ENCODE measurements around the gene GRK5. TPM values are rescaled to one million over a fixed set of nuclear protein-coding genes. Genes with fewer than 3 reads are reported as not detected.
A peak's percentile ranks its signal among the peaks of the same experiment; 100 is the strongest.

Gene GRK5
- total RNA-seq, 1 experiment from 2014 or later, result 1.2 TPM

DNA sequence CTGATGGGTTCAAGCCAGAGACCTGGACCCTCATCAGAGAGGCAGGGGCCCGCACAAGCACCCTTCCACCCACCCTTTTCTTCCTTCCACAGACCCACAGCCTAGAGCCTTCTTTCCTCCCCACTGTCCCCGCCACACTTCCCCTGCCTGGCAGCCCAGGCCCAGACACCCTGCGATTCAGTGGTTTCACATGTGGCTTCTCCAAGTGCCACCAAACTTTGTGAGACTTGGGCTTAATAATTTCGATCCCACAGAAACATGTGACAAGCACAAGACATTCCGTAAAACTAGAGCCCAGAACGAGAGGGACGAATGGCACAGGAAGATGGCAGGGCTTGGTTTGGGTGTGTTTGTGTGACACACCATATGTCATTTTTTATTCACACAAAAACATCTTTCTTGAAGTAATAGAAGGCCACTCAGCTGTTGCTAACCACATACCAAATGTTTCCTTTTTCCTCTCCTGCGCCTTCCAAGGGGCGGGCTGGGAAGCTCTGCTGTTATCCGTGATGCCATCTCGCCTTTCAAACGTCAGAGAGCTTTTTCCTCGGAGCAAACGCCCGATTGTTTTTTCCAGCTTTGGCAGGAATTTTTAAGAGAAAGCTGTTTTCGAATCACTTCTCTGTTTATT, 162.9 kb downstream of the GRK5 start:
- H3K27ac Mint-ChIP-seq, result peak overlapping the region in 2 of 3 experiments; percentile 75 to 83; a peak in 4 of 7 replicates
- WGBS (ENCODE audit: extremely low coverage, insufficient read length, low lambda C conversion rate), result no CpG with 5 or more reads among the region's 16 CpGs
- H2AK5ac ChIP-seq (ENCODE audit: insufficient read length, low read length), result no peak overlapping the region

More for the DNA sequence above, 162.9 kb downstream of the GRK5 start:
- Mint-ChIP-seq H3K9me3 (no peaks in the 10 kb centered on the region), H3K4me1 (peaks cover 2 to 4% of the 10 kb centered on the region in 2 experiments), H3K4me3 (no peak overlapping the region), H3K36me3 (ENCODE audit: insufficient read depth in 1 of 3, low read depth in 3 of 3) (no peaks in the 10 kb centered on the region), H3K27me3 (ENCODE audit: low read depth) (peaks cover 2% of the 10 kb centered on the region; the same call in 1 of the 2 replicates)
- DNase-seq, result no peak
- no peaks in the 10 kb centered on the region for H3K9me3 ChIP-seq (ENCODE audit: control insufficient read depth, low read depth, low read length)
- H3K56ac ChIP-seq (ENCODE audit: insufficient read length, low read depth, low read length), result no peak overlapping the region
- no peak overlapping the region for H3K14ac ChIP-seq (ENCODE audit: insufficient read depth, low read length)
- no peaks in the 10 kb centered on the region for H3K79me2 ChIP-seq (ENCODE audit: insufficient read depth, low read length)
- no peaks in the 10 kb centered on the region for H3K23me2 ChIP-seq (ENCODE audit: insufficient read length, low read depth, low read length, poor library complexity, severe bottlenecking)
- H3K79me1 ChIP-seq (ENCODE audit: insufficient read depth, low read depth, low read length, poor library complexity, severe bottlenecking), result no peaks in the 10 kb centered on the region
- H3K27me3 ChIP-seq (ENCODE audit: insufficient read depth, low read length), result no peaks in the 10 kb centered on the region
- H4K91ac ChIP-seq (ENCODE audit: insufficient read length, low read depth, low read length), result no peak overlapping the region
- H2BK120ac ChIP-seq (ENCODE audit: low read depth, low read length, poor library complexity, severe bottlenecking), result no peak overlapping the region
- no peak overlapping the region for H2BK5ac ChIP-seq (ENCODE audit: insufficient read length, low read length)
- no peak overlapping the region for H3K9ac ChIP-seq (ENCODE audit: extremely low read depth, insufficient read length, low read length)
- H3K4ac ChIP-seq (ENCODE audit: low read depth, low read length), result no peak overlapping the region
- H2BK12ac ChIP-seq (ENCODE audit: insufficient read length, low read depth, low read length), result no peak overlapping the region
- H3K23ac ChIP-seq (ENCODE audit: insufficient read length, low read depth, low read length), result no peak overlapping the region
- H2AFZ ChIP-seq (ENCODE audit: low read length), result no peak overlapping the region
- H3T11ph ChIP-seq (ENCODE audit: low read length), result no peak overlapping the region
- no peaks in the 10 kb centered on the region; the same call in 1 of the 2 replicates for H3K4me1 ChIP-seq (ENCODE audit: insufficient read depth, low read length)
- no peak overlapping the region for H3K18ac ChIP-seq (ENCODE audit: insufficient read length, low read depth, low read length)
- no peak overlapping the region for H4K5ac ChIP-seq (ENCODE audit: insufficient read length, low read depth, low read length)
- H4K20me1 ChIP-seq (ENCODE audit: control insufficient read depth, insufficient read depth, insufficient read length), result no peaks in the 10 kb centered on the region
- no peak overlapping the region for H2BK15ac ChIP-seq (ENCODE audit: low read depth, low read length)
- TF ChIP-seq, protein P1, sequence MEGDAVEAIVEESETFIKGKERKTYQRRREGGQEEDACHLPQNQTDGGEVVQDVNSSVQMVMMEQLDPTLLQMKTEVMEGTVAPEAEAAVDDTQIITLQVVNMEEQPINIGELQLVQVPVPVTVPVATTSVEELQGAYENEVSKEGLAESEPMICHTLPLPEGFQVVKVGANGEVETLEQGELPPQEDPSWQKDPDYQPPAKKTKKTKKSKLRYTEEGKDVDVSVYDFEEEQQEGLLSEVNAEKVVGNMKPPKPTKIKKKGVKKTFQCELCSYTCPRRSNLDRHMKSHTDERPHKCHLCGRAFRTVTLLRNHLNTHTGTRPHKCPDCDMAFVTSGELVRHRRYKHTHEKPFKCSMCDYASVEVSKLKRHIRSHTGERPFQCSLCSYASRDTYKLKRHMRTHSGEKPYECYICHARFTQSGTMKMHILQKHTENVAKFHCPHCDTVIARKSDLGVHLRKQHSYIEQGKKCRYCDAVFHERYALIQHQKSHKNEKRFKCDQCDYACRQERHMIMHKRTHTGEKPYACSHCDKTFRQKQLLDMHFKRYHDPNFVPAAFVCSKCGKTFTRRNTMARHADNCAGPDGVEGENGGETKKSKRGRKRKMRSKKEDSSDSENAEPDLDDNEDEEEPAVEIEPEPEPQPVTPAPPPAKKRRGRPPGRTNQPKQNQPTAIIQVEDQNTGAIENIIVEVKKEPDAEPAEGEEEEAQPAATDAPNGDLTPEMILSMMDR (conservative IDR thresholded peaks at IDR 0.05), result no peak
- H3K4me2 ChIP-seq (ENCODE audit: insufficient read depth, insufficient read length, low read length), result no peak overlapping the region
- H2BK20ac ChIP-seq (ENCODE audit: low read depth, low read length, poor library complexity, severe bottlenecking), result no peak overlapping the region
- H3K27ac ChIP-seq (ENCODE audit: insufficient read length, low read depth, low read length), result no peak overlapping the region
- no peak overlapping the region for H4K8ac ChIP-seq (replicated peaks; ENCODE audit: insufficient read length, low read depth, low read length)

Data from H9 (cell line).